HUDEP-2 (cell line): Measurements from ENCODE around the gene DCTN2.
"Not testable (repeated sequence)": the region's sequence is repeated elsewhere in the genome, so short reads cannot be mapped to it uniquely, and the experiment has no call there.

Experiments used
- DNase-seq, 76 experiments: peaks; one replicate each; lab custom pipeline; 2025; ENCODE audit not compliant: unreplicated experiment in 76 of 76; lab: John Stamatoyannopoulos, UW

DCTN2 gene

DNA sequence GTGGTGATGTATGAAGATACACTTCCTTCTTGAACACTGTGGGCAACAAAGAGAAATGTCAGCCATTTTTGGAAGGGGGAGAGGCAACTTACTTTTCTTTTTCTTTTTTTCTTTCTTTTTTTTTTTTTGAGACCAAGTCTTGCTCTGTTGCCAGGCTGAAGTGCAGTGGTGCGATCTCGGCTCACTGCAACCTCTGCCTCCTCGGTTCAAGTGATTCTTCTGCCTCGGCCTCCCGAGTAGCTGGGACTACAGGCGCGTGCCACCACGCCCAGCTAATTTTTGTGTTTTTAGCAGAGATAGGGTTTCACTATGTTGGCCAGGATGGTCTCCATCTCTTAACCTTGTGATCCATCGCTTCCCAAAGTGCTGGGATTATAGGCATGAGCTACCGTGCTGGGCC is 29.3 kb downstream of the DCTN2 start:
- not testable (repeated sequence) for DNase-seq

DNA sequence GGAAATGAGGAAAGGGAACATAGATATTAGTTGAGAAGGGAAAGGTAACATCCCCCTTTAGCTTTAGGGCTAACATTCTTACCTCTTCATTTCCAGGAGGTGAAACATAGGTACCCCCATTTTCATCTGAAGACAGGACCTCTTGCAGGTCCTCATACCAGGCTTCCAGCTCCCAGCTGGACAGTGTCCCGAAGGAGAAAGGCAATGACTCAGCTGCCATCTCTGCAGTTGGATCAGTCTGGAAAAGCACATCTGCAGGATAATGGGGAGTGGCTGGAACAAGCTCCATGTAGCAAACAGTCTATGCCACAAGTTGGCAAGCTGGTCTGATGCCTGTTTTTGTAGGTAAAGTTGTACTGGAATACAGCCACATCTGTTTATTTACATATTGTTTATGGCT is 29.8 kb downstream of the DCTN2 start:
- no peak for DNase-seq

DNA sequence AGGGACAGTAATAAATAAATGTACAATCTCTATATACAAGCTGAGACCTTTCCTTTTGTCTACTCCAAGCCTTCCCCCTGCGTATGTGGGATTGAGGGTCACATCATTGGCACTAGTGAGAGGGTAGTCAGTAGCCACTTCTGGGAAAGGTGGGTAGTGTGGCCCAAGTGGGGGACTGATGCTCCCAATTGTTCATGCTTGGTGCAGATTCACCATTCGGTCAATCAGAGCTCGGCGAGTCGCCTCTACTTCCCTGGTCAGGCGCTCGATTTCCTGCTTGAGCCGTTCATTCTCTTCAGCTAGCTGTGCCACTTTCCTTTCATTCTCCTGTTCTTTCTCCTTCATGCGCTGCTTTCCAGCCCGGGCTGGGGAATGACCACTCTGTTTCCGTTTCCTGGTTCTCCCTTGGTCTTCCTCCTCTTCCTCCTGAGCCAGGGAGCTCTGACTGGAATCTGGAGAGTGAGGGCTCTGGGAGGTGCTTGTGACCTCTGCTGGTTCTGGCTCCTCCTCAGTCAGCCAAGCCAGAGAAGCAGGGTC is 30.3 kb downstream of the DCTN2 start:
- DNase-seq = no peak

DNA sequence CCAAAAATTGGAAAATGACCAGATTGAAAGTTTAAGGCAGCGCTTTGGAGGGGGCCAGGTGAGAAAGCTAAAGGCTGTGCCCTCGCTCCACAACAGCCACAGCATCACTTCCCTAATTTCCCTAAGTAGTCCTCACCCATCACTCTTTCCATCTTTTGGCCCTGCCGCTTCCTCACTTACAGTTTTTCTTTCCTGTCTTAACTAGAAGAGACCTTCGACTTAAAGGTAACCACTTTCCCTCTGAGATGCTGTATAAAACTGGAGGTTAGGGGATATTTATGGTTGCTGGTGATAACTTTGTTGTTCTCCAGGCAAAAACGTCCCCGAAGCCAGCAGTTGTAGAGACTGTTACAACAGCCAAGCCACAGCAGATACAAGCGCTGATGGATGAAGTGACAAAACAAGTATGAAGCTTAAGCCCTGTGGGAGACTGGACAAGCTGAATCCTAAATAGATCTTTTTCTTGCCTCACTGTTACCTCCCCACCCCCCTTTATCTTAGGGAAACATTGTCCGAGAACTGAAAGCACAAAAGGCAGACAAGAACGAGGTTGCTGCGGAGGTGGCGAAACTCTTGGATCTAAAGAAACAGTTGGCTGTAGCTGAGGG is 31.0 kb downstream of the DCTN2 start:
- no peak for DNase-seq

DNA sequence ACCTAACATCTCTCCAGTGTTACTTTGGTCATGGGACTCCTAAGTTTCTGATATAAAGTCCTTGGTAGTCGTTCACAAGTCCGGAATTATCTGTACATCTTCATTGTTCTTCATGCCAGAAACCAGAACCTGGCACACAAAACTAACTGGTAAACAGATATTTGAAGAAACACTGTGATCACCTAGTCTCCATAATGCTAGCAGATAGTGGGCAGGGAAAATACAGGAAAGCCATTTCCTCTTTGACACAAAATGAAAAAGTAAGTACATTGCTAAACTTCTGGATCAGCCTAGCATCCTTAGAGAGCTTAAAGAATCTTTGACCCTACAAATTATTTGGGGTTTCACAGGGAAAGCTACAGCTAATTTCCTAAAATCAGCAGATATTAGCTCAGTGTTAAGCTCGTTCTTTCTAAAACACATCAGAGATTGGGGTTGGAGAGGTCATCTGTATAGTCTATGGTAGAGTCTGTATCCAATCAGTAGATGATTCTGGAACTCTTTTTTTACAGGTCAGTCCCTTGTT is 31.5 kb downstream of the DCTN2 start:
- DNase-seq = no peak

DNA sequence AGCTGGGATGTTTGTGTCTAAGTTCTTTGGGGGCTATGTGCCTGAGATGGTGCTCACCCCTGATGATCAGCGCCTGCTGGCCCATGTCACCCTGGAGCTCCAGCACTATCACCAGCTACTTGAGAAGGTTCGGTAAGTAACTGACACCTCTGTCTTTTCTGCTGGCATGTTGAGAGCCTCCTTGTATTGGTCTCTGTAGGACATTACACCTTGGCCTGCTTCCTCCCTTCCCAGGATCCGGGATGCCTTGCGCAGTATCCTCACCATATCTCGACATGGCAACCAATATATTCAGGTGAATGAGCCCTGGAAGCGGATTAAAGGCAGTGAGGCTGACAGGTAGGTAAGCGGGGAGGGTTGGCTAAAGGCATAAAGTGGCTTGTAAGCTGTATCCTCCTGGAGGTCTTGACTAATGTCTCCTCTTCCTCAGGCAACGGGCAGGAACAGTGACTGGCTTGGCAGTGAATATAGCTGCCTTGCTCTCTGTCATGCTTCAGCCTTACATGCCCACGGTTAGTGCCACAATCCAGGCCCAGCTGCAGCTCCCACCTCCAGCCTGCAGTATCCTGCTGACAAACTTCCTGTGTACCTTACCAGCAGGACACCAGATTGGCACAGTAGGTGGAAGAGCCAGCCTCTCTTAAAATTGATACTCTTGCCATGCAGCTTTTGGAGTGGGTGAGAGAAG is 32.1 kb downstream of the DCTN2 start:
- DNase-seq = no peak

DNA sequence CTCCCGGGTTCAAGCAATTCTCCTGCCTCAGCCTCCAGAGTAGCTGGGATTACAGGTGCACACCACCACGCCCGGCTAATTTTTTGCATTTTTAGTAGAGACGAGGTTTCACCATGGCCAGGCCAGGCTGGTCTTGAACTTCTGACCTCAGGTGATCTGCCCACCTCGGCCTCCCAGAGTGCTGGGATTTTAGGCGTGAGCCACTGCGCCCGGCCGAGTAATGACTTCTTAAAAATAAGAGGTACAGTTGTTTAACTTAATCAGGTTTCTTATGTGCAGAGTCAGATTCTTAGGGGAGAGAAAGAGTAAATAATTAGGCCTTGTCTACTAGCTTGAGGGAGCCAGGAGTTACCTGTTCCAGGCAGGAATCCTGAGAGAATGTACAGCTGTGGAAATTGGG is 32.7 kb downstream of the DCTN2 start:
- DNase-seq = not testable (repeated sequence)

DNA sequence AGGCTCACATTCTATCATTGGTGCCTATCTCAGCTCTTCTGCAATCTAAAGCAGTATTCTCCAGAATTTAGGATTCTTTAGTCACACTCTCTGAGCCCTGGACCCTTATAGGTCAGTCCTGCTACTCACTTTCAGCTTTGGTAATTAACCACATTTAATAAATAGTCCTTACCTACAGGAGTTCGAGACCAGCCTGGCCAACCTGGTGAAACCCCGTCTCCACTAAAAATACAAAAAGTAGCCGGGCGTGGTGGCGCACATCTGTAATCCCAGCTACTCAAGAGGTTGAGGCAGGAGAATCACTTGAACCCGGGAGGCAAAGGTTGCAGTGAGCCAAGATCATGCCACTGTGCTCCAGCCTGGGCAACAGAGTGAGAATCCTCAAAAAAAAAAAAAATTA is 33.3 kb downstream of the DCTN2 start:
- not testable (repeated sequence) for DNase-seq

DNA sequence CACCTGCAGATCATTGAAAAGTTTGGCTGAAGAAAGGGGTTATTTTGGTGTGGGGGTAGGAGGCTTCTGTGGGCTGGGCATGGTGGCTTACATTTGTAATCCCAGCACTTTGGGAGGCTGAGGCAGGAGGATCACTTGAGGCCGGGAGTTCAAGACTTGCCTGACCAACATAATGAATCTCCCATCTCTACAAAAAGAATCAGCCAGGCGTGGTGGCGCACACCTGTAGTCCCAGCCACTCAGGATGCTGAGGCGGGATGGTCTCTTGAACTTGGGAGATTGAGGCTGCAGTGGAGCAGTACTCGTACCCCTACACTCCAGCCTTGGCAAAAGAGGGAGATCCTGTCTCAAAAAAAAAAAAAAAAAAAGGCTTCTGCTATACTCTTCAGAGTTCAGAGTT is 33.7 kb downstream of the DCTN2 start:
- no peak for DNase-seq

DNA sequence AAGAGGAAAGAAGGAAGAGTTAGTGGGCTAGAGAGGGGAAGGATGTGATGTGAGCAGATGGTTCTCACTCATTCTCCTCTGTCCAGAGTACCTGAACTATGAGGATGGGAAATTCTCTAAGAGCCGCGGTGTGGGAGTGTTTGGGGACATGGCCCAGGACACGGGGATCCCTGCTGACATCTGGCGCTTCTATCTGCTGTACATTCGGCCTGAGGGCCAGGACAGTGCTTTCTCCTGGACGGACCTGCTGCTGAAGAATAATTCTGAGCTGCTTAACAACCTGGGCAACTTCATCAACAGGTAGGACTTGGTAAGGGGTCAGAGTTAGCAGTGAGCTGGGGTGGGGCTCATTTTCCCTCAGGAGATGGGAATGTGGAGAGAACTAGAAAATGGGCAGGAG is 34.3 kb downstream of the DCTN2 start:
- DNase-seq = no peak

DNA sequence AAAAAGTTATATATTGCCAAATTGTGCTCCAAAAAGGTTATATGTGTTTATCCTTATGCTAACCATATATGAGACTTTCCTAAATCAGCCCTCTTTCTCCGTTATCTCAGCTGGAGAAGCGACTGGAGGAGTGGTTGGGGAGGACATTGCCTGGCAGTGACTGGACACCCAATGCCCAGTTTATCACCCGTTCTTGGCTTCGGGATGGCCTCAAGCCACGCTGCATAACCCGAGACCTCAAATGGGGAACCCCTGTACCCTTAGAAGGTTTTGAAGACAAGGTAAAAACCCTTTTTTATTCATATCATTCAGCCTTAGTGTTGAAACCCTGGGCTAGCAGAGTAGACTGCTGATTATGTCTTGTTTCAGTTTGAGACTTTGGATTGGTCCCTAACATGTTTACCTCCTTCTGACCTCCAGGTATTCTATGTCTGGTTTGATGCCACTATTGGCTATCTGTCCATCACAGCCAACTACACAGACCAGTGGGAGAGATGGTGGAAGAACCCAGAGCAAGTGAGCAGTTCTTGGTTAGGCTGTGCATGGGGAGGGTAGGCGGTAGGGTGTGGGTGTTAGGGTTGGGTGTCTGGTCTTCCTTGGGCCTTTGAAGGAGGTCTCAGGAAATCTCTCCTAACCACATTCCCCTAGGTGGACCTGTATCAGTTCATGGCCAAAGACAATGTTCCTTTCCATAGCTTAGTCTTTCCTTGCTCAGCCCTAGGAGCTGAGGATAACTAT is 35.2 kb downstream of the DCTN2 start:
- no peak for DNase-seq

DNA sequence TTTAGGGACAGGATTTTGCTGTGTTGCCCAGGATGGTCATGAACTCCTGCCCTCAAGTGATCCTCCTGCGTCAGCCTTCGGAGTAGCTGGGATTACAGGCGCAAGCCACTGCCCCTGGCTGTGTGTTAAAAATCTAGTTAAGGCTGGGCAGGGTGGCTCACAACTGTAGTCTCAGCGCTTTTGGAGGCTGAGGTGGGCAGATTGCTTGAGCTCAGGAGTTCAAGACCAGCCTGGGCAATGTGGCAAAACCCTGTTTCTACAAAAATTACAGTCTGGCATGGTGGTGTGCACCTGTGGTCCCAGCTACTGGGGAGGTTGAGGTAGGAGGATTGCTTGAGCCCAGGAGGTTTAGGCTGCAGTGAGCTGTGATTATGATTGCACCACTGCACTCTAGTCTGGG is 35.8 kb downstream of the DCTN2 start:
- DNase-seq = no peak

DNA sequence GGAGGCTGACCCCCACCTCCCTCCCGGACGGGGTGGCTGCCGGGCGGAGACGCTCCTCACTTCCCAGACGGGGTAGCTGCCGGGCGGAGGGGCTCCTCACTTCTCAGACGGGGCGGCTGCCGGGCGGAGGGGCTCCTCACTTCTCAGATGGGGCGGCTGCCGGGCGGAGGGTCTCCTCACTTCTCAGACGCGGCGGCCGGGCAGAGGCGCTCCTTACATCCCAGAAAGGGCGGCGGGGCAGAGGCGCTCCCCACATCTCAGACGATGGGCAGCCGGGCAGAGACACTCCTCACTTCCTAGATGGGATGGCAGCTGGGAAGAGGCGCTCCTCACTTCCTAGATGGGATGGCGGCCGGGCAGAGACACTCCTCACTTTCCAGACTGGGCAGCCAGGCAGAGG is 39.2 kb downstream of the DCTN2 start:
- not testable (repeated sequence) for DNase-seq

DNA sequence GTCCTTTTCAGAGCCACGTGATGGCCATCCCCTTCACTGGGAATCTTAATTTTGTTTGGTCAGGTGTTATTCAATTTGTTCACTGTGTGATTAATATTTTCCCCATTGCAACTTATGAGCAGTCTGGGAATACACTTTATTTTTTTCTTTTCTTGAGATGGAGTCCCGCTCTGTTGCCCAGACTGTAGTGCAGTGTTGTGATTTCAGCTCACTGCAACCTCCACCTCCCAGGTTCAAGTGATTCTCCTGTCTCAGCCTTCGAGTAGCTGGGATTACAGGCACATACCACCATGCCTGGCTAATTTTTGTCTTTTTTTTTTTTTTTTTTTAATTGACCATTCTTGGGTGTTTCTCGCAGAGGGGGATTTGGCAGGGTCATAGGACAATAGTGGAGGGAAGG is 40.5 kb downstream of the DCTN2 start:
- DNase-seq = not testable (repeated sequence)

DNA sequence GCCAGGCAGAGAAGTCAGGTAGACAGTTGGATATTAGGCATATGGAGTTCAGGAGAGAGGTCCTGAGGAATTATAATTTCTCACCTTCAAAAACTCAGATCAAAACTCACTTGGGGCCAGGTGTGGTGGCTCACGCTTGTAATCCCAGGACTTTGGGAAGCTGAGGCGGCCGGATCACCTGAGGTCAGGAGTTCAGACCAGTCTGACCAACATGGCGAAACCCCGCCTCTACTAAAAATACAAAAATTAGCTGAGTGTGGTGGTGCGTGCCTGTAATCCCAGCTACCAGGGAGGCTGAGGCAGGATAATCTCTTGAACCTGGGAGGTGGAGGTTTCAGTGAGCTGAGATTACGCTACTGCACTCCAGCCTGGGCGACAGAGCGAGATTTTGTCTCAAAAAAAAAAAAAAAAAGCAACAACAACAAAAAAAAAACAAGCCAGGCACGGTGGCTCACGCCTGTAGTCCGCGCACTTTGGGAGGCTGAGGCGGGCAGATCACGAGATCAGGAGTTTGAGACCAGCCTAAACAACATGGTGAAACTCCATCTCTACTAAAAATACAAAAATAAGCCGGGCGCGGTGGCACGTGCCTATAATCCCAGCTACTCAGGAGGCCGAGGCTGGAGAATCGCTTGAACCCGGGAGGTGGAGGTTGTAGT is 44.6 kb downstream of the DCTN2 start:
- DNase-seq = not testable (repeated sequence)

DNA sequence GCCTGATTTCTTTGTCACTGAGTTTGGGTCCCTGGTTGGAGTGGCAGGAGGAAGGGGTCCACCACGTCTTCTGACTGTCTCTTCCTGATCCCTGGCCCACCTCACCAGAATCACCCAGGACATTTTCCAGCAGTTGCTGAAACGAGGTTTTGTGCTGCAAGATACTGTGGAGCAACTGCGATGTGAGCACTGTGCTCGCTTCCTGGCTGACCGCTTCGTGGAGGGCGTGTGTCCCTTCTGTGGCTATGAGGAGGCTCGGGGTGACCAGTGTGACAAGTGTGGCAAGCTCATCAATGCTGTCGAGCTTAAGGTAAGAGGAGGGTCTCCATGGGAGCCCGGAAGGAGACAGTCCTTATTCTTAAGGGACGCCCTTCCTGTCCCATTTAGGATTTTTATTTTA is 46.8 kb downstream of the DCTN2 start:
- no peak for DNase-seq

DNA sequence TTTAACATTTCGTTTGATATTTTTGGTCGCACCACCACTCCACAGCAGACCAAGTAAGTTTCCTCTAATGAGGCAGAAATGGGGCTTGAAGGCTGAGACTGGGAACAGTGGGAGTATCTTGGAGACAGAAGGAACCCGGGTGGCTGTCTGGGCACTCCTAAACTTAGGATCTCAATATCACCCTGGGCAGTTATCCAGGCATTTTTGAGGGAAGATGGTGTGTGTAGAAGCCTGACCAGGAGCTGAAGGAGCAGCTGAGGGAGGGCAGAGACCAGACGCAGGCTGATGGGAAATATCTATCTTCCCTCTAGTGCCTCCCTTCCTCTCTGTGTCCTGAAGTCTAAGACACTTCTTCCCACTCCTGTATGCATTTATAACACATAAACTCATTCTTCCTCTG is 48.4 kb downstream of the DCTN2 start:
- no peak for DNase-seq

DNA sequence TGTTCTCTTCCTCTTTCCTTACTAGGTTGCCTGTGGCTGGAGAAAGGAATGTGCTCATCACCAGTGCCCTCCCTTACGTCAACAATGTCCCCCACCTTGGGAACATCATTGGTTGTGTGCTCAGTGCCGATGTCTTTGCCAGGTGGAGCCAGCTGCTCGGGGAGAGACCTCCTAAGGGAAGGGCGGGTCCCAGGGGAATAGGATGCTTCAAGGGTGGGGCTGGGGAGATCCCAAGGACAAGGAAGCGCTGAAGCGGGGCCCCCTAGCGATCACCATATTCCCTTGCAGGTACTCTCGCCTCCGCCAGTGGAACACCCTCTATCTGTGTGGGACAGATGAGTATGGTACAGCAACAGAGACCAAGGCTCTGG is 48.9 kb downstream of the DCTN2 start:
- DNase-seq = no peak

DNA sequence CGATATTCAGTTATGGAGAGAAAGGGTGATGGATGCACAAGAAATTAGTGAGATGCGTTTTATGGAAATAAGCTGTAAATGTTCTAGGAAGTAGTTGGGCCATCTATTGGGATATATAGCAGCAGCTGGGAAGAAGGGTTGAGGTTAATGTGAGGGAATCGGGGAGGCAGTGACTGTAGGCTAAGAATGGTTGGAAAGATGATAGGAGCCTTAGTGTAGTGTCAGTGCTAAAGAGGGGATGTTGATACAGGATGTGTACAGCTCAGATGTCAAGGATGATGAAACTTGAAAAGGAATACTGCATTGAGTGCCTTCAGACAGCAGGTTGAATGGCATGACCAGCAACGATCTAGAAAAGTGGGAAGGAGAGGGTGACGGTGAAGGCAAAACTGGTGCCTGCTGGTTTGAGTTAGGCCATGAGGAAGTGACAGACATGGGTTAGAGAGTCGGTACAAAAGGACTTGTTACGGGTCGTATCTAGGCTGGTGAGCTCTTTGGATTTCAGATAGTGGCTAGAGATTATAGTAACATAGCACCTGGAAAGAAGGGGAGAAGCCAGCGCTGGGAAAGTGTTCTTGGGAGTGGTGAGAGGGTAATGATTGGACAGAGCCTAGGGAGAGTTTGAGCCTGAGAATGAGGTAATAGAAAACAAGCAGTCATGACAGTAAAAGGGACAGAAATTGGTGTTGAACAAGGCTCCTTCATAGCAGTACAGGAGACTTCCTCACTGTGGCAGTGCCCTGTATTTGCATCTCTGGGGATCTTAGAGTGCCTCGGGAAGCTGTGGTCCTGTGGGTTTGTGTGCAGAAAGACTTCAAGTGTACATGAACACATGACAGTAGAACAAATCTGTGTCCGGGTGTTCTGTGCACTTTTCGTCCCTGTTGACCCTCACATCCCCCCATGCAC is 49.5 kb downstream of the DCTN2 start:
- no peak for DNase-seq

DNA sequence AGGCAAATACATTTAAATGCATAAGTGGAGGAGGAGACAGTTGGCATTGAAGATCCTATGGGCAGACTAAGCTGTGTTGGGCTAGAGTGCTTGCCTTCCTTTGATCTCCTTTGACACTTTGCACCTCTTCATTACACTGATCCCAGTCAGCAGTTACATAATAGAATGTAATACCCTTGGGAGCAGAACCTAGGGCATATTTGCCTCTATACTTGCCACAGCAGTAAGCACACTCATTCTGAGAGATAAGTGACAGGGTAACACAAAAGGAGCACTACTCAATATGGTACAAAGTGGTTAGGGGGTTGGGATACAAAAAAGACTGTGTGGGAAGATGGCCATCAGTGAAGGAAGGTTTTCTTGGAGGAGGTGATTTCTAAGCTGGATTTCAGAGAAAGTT is 50.2 kb downstream of the DCTN2 start:
- no peak for DNase-seq
